Measurements from ENCODE around the gene NCAM1.

NCAM1 gene

GRCh38 chr11:113288286-113288863, 327.2 kb downstream of the NCAM1 start:
- Histone ChIP-seq H3K9me3 (ENCODE audit: insufficient read depth, low read length) (no peaks in the 10 kb centered on the region), H3K4me3 (ENCODE audit: low read length) (no peak overlapping the region), H3K4me1 (ENCODE audit: low read length) (peaks cover 5% of the 10 kb centered on the region), H3K79me2 (ENCODE audit: low read length) (no peaks in the 10 kb centered on the region), H3K27ac (ENCODE audit: low read length) (no peak overlapping the region), H3K4me2 (ENCODE audit: low read length) (no peak overlapping the region), H4K20me1 (ENCODE audit: insufficient read depth, low read length) (no peaks in the 10 kb centered on the region), H2AFZ (ENCODE audit: low read depth, low read length) (no peak overlapping the region), H3K36me3 (replicated peaks; ENCODE audit: low read depth, low read length) (no peaks in the 10 kb centered on the region), H3K27me3 (ENCODE audit: low read depth, low read length) (peaks cover 70% of the 10 kb centered on the region), H3K9ac (ENCODE audit: low read length) (no peak overlapping the region)
- TF ChIP-seq CTCF (IDR thresholded peaks at IDR 0.05; ENCODE audit: low read depth, low read length): no peak
- no peak for TF ChIP-seq EZH2phosphoT487 (IDR thresholded peaks at IDR 0.05; ENCODE audit: low read depth)

- no peak for TF ChIP-seq EZH2phosphoT487 (IDR thresholded peaks at IDR 0.05; ENCODE audit: low read depth)
- TF ChIP-seq CTCF (IDR thresholded peaks at IDR 0.05; ENCODE audit: low read depth, low read length): peak; percentile 86
- Histone ChIP-seq H4K20me1 (ENCODE audit: insufficient read depth, low read length) (no peaks in the 10 kb centered on the region), H3K27ac (ENCODE audit: low read length) (no peak overlapping the region), H3K4me1 (ENCODE audit: low read length) (peaks cover 5% of the 10 kb centered on the region), H3K27me3 (ENCODE audit: low read depth, low read length) (peaks cover 63% of the 10 kb centered on the region), H3K4me3 (ENCODE audit: low read length) (no peak overlapping the region), H3K79me2 (ENCODE audit: low read length) (no peaks in the 10 kb centered on the region), H3K4me2 (ENCODE audit: low read length) (peak overlapping the region; percentile 39), H3K9me3 (ENCODE audit: insufficient read depth, low read length) (no peaks in the 10 kb centered on the region), H2AFZ (ENCODE audit: low read depth, low read length) (no peak overlapping the region), H3K36me3 (replicated peaks; ENCODE audit: low read depth, low read length) (no peaks in the 10 kb centered on the region), H3K9ac (ENCODE audit: low read length) (no peak overlapping the region)
These were observed 328.4 kb downstream of the NCAM1 start for GRCh38 chr11:113289431-113290187.

- Histone ChIP-seq H3K9ac (ENCODE audit: low read length) (no peak overlapping the region), H2AFZ (ENCODE audit: low read depth, low read length) (no peak overlapping the region), H3K27ac (ENCODE audit: low read length) (no peak overlapping the region), H3K36me3 (replicated peaks; ENCODE audit: low read depth, low read length) (no peaks in the 10 kb centered on the region), H3K9me3 (ENCODE audit: insufficient read depth, low read length) (no peaks in the 10 kb centered on the region), H3K4me2 (ENCODE audit: low read length) (no peak overlapping the region), H3K79me2 (ENCODE audit: low read length) (no peaks in the 10 kb centered on the region), H3K4me1 (ENCODE audit: low read length) (peaks cover 5% of the 10 kb centered on the region), H3K4me3 (ENCODE audit: low read length) (no peak overlapping the region), H3K27me3 (ENCODE audit: low read depth, low read length) (peaks cover 34% of the 10 kb centered on the region), H4K20me1 (ENCODE audit: insufficient read depth, low read length) (no peaks in the 10 kb centered on the region)
- no peak for TF ChIP-seq CTCF (IDR thresholded peaks at IDR 0.05; ENCODE audit: low read depth, low read length)
- TF ChIP-seq EZH2phosphoT487 (IDR thresholded peaks at IDR 0.05; ENCODE audit: low read depth): no peak
These were observed 332.7 kb downstream of the NCAM1 start for GRCh38 chr11:113293936-113294335.

- no peaks in the 10 kb centered on the region for H4K20me1 ChIP-seq (ENCODE audit: insufficient read depth, low read length)
- no peaks in the 10 kb centered on the region for H3K79me2 ChIP-seq (ENCODE audit: low read length)
- no peak overlapping the region for H3K4me2 ChIP-seq (ENCODE audit: low read length)
- no peak overlapping the region for H3K27ac ChIP-seq (ENCODE audit: low read length)
- no peak overlapping the region for H3K4me3 ChIP-seq (ENCODE audit: low read length)
- no peaks in the 10 kb centered on the region for H3K36me3 ChIP-seq (replicated peaks; ENCODE audit: low read depth, low read length)
- H3K9me3 ChIP-seq (ENCODE audit: insufficient read depth, low read length): no peaks in the 10 kb centered on the region
- no peak for TF ChIP-seq CTCF (IDR thresholded peaks at IDR 0.05; ENCODE audit: low read depth, low read length)
- TF ChIP-seq EZH2phosphoT487 (IDR thresholded peaks at IDR 0.05; ENCODE audit: low read depth): no peak
- no peaks in the 10 kb centered on the region for H3K4me1 ChIP-seq (ENCODE audit: low read length)
- H2AFZ ChIP-seq (ENCODE audit: low read depth, low read length): no peak overlapping the region
- peaks cover 47% of the 10 kb centered on the region for H3K27me3 ChIP-seq (ENCODE audit: low read depth, low read length)
- H3K9ac ChIP-seq (ENCODE audit: low read length): no peak overlapping the region
These were observed 334.8 kb downstream of the NCAM1 start for GRCh38 chr11:113295993-113296392.
